Adrenal gland (tissue), 5 donors: ENCODE results near the gene PCDH9.

Source experiments
- POLR2A ChIP-seq, 2 donors: fragments of 450-650 bp; IDR thresholded peaks; one replicate each; pipeline ENCODE4 v1.6.1; 2017; ENCODE audit warnings: antibody characterized with exemption in 2 of 2, mild to moderate bottlenecking in 2 of 2, moderate library complexity in 1 of 2
- TF ChIP-seq, protein P1 (sequence below), 6 experiments: fragments of 450-650 bp in 4 of 6; fragments of 200-600 bp in 2 of 6; sonication (generic) in 1 of 6; IDR thresholded peaks; 1 replicate in 5 of 6; 2 replicates in 1 of 6; pipeline versions ENCODE4 v1.5.1 to v1.8.0; 2016 to 2021; ENCODE audit warnings: antibody characterized with exemption in 6 of 6, mild to moderate bottlenecking in 2 of 6, moderate library complexity in 1 of 6
- donor health status: DM: no; HTN: no; CAD: no.

DNA sequence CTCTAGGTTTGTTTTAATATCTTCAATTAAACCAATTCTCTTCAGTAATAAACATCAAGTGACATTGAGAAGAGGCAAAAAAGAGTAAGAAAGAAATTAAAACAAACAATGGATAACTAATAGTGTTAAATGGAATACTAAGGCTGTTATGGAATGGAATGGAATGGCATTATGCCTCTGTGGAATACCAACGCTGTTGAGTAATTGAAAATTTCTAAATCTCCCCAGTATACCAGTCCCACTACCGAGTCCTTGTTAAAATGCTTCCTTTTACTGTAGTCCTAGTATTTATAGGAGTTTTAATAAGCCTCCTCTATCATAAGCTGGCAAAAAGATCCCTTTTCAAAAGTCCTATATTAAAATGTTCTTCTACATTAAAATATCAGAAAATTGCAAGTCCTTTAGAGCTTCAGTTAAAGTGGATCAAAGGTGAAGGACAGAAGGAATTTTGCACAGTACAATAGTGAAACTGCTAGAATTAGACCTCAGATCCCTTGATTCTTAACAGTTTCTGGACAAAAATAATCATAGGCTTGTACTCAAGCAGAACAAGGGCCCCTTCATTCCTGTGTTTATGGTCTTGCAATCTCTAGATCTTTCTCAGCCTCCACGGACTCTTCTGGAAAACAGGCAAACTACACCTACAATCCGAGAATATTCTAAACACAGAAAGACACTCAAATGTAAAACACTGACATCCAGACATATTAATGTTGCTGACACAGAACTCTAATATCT lies 128.2 kb downstream of the PCDH9 start:
- TF ChIP-seq, protein P1, sequence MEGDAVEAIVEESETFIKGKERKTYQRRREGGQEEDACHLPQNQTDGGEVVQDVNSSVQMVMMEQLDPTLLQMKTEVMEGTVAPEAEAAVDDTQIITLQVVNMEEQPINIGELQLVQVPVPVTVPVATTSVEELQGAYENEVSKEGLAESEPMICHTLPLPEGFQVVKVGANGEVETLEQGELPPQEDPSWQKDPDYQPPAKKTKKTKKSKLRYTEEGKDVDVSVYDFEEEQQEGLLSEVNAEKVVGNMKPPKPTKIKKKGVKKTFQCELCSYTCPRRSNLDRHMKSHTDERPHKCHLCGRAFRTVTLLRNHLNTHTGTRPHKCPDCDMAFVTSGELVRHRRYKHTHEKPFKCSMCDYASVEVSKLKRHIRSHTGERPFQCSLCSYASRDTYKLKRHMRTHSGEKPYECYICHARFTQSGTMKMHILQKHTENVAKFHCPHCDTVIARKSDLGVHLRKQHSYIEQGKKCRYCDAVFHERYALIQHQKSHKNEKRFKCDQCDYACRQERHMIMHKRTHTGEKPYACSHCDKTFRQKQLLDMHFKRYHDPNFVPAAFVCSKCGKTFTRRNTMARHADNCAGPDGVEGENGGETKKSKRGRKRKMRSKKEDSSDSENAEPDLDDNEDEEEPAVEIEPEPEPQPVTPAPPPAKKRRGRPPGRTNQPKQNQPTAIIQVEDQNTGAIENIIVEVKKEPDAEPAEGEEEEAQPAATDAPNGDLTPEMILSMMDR (IDR thresholded peaks at IDR 0.05): no peak
- TF ChIP-seq POLR2A (IDR thresholded peaks at IDR 0.05): no peak
